Activated T-cell treated with anti-CD3 and anti-CD28 coated beads for 24 hours (primary cell): ENCODE measurements around the gene CDH19.

Experiments used
- DNase-seq: peaks from one replicate; pipeline ENCODE4 v3.0.0-alpha.2; 2020; ENCODE audit warnings: low read depth

CDH19 gene

GRCh38 chr18:66603941-66604627 is at the start of gene CDH19:
CDH19 (minus strand) TSS chr18:66604090; CDS start chr18:66572204, 31,886 bp downstream.
- no peak for DNase-seq

- DNase-seq: no peak
Measured at GRCh38 chr18:66647671-66648070, 43.8 kb upstream of the CDH19 start.

- DNase-seq: no peak
Measured at GRCh38 chr18:66646609-66647008, 42.7 kb upstream of the CDH19 start.

- DNase-seq: no peak
Measured at GRCh38 chr18:66645983-66646382, 42.1 kb upstream of the CDH19 start.

- no peak for DNase-seq
Measured at GRCh38 chr18:66641056-66641455, 37.2 kb upstream of the CDH19 start.

- no peak for DNase-seq
Measured at GRCh38 chr18:66640431-66640830, 36.5 kb upstream of the CDH19 start.

- no peak for DNase-seq
Measured at GRCh38 chr18:66638856-66639629, 35.2 kb upstream of the CDH19 start.

GRCh38 chr18:66635342-66635741 is 31.5 kb upstream of the CDH19 start:
- no peak for DNase-seq

GRCh38 chr18:66632756-66633155 is 28.9 kb upstream of the CDH19 start:
- no peak for DNase-seq

- DNase-seq: no peak
Measured at GRCh38 chr18:66630831-66631230, 26.9 kb upstream of the CDH19 start.

- no peak for DNase-seq
Measured at GRCh38 chr18:66623821-66624220, 19.9 kb upstream of the CDH19 start.

GRCh38 chr18:66621816-66622576 is 18.1 kb upstream of the CDH19 start:
- DNase-seq: no peak

- no peak for DNase-seq
Measured at GRCh38 chr18:66616523-66616983, 12.7 kb upstream of the CDH19 start.

GRCh38 chr18:66615176-66615575 is 11.3 kb upstream of the CDH19 start:
- no peak for DNase-seq

- DNase-seq: no peak
Measured at GRCh38 chr18:66607632-66608031, 3.7 kb upstream of the CDH19 start.

- no peak for DNase-seq
Measured at GRCh38 chr18:66601649-66602048, 2.2 kb downstream of the CDH19 start.

- no peak for DNase-seq
Measured at GRCh38 chr18:66599190-66599589, 4.7 kb downstream of the CDH19 start.

GRCh38 chr18:66587430-66587829 is 16.5 kb downstream of the CDH19 start:
- no peak for DNase-seq

- no peak for DNase-seq
Measured at GRCh38 chr18:66582211-66582610, 21.7 kb downstream of the CDH19 start.

- DNase-seq: no peak
Measured at GRCh38 chr18:66575263-66575662, 28.6 kb downstream of the CDH19 start.

- no peak for DNase-seq
Measured at GRCh38 chr18:66571845-66572244, 32.0 kb downstream of the CDH19 start.

GRCh38 chr18:66566616-66567015 is 37.3 kb downstream of the CDH19 start:
- DNase-seq: no peak

GRCh38 chr18:66564236-66564635 is 39.7 kb downstream of the CDH19 start:
- no peak for DNase-seq
